SK-N-SH (cell line): ENCODE measurements around the gene PAQR3. TPM values are rescaled to one million over a fixed set of nuclear protein-coding genes. Genes with fewer than 3 reads are reported as not detected.

Source experiments
- CTCF ChIA-PET: fragments of 300-600, 350-600 bp; formaldehyde crosslinking; extraction: SDS; loops from one replicate; lab custom pipeline; 2021; lab: Yijun Ruan, JAX
- POLR2A ChIA-PET: fragments of 350-600 bp; sonication (Branson Sonifier 250); formaldehyde crosslinking; extraction: SDS; loops from one replicate; lab custom pipeline; 2020; ENCODE audit warnings: antibody characterized with exemption, inconsistent platforms; lab: Yijun Ruan, JAX
- DNase-seq: peaks from one replicate; pipeline ENCODE4 v3.0.0; 2012
- H2AFZ ChIP-seq: fragments of 200-600 bp; sonication (generic); 2 replicates; pipeline ENCODE4 v1.8.1; 2016; ENCODE audit warnings: antibody characterized with exemption, mild to moderate bottlenecking, low read depth
- H3F3A ChIP-seq: fragments of 200-600 bp; sonication (generic); replicated peaks from 2 replicates; pipeline ENCODE3; 2016; ENCODE audit warnings: antibody characterized with exemption, mild to moderate bottlenecking; ENCODE audit not compliant: insufficient read depth
- H3K27ac ChIP-seq, 2 experiments: fragments of 200-500 bp in 1 of 2; fragments of 200-600 bp in 1 of 2; sonication (Bioruptor generic) in 1 of 2; sonication (generic), shearing (Covaris generic) in 1 of 2; 2 replicates each; pipeline versions ENCODE4 v1.5.1 to v1.6.1; 2014 to 2016; ENCODE audit warnings: low read depth in 2 of 2, inconsistent platforms in 1 of 2, low read length in 1 of 2, mild to moderate bottlenecking in 1 of 2, mixed read lengths in 1 of 2
- H3K27me3 ChIP-seq: fragments of 200-600 bp; sonication (generic), shearing (Covaris generic); 2 replicates; pipeline ENCODE4 v1.6.1; 2016; ENCODE audit warnings: mixed run types; ENCODE audit not compliant: insufficient read depth
- H3K36me3 ChIP-seq, 2 experiments: fragments of 200-500 bp in 1 of 2; fragments of 200-600 bp in 1 of 2; sonication (Bioruptor generic) in 1 of 2; sonication (generic) in 1 of 2; replicated peaks in 1 of 2; 2 replicates each; pipeline versions ENCODE3 to v1.5.1; 2014 to 2016; ENCODE audit warnings: low read length in 1 of 2, mild to moderate bottlenecking in 1 of 2; ENCODE audit not compliant: insufficient read depth in 2 of 2, control insufficient read depth in 1 of 2
- H3K4me1 ChIP-seq, 2 experiments: fragments of 200-500 bp in 1 of 2; fragments of 200-600 bp in 1 of 2; sonication (Bioruptor generic) in 1 of 2; sonication (generic), shearing (Covaris generic) in 1 of 2; 2 replicates each; pipeline versions ENCODE4 v1.5.1 to v1.6.1; 2014 to 2016; ENCODE audit warnings: low read depth in 1 of 2, low read length in 1 of 2, mixed run types in 1 of 2; ENCODE audit not compliant: insufficient read depth in 2 of 2, control insufficient read depth in 1 of 2
- H3K4me2 ChIP-seq: fragments of 200-600 bp; sonication (generic), shearing (Covaris generic); 2 replicates; pipeline ENCODE4 v1.6.1; 2017; ENCODE audit warnings: mixed run types
- H3K4me3 ChIP-seq, 2 experiments: fragments of 200-500 bp in 1 of 2; fragments of 200-600 bp in 1 of 2; sonication (Bioruptor generic) in 1 of 2; sonication (generic), shearing (Covaris generic) in 1 of 2; 2 replicates each; pipeline versions ENCODE4 v1.5.1 to v1.8.1; 2014 to 2016; ENCODE audit warnings: low read depth in 2 of 2, inconsistent platforms in 1 of 2, low read length in 1 of 2, mild to moderate bottlenecking in 1 of 2, mixed read lengths in 1 of 2, moderate library complexity in 1 of 2
- H3K79me2 ChIP-seq: fragments of 200-600 bp; sonication (generic); 2 replicates; pipeline ENCODE4 v1.8.1; 2017; ENCODE audit warnings: mild to moderate bottlenecking; ENCODE audit not compliant: insufficient read depth
- H3K9ac ChIP-seq: fragments of 200-600 bp; sonication (generic); 2 replicates; pipeline ENCODE4 v1.6.1; 2017; ENCODE audit warnings: mixed run types
- H3K9me2 ChIP-seq: fragments of 200-600 bp; sonication (generic); 2 replicates; pipeline ENCODE4 v1.6.1; 2017; ENCODE audit warnings: mixed run types
- H3K9me3 ChIP-seq: fragments of 200-600 bp; sonication (generic); 2 replicates; pipeline ENCODE4 v1.6.1; 2017; ENCODE audit warnings: mixed run types, mild to moderate bottlenecking, moderate library complexity
- H4K20me1 ChIP-seq: fragments of 200-600 bp; sonication (generic); 2 replicates; pipeline ENCODE4 v1.6.1; 2017; ENCODE audit warnings: mild to moderate bottlenecking, mixed run types; ENCODE audit not compliant: insufficient read depth
- EP300 ChIP-seq, 2 experiments: IDR thresholded peaks; 2 replicates each; pipeline versions ENCODE4 v1.4.0 to v1.6.1; 2012; ENCODE audit warnings: borderline replicate concordance in 1 of 2, low read depth in 1 of 2, low read length in 1 of 2
- EZH2phosphoT487 ChIP-seq: fragments of 200-600 bp; sonication (generic); IDR thresholded peaks from 2 replicates; pipeline ENCODE4 v1.6.1; 2017; ENCODE audit warnings: low read depth, mixed run types, mild to moderate bottlenecking, antibody characterized with exemption, moderate library complexity, borderline replicate concordance
- FOXJ3 ChIP-seq: sonication (generic); formaldehyde crosslinking; IDR thresholded peaks from 2 replicates; pipeline ENCODE4 v1.5.1; 2020; ENCODE audit warnings: mild to moderate bottlenecking, missing genetic modification reagents
- GABPA ChIP-seq: IDR thresholded peaks from 2 replicates; pipeline ENCODE4 v1.4.0; 2012; ENCODE audit warnings: low read depth, mild to moderate bottlenecking
- NFIC ChIP-seq: IDR thresholded peaks from 2 replicates; pipeline ENCODE4 v1.4.0; 2012; ENCODE audit warnings: borderline replicate concordance
- NRF1 ChIP-seq: IDR thresholded peaks from 2 replicates; pipeline ENCODE4 v1.6.1; 2012; ENCODE audit warnings: low read depth, mild to moderate bottlenecking, low read length
- PBX3 ChIP-seq: IDR thresholded peaks from 2 replicates; pipeline ENCODE4; 2012
- RAD21 ChIP-seq: IDR thresholded peaks from 2 replicates; pipeline ENCODE4 v1.6.1; 2012; ENCODE audit warnings: mild to moderate bottlenecking, low read length
- RCOR1 ChIP-seq: fragments of 150-350 bp; IDR thresholded peaks from 2 replicates; pipeline ENCODE4 v1.6.1; 2017; ENCODE audit warnings: antibody characterized with exemption, low read length
- SIN3A ChIP-seq: IDR thresholded peaks from 2 replicates; pipeline ENCODE4 v1.6.1; 2012; ENCODE audit warnings: low read depth, mild to moderate bottlenecking, low read length, moderate library complexity, borderline replicate concordance
- TCF12 ChIP-seq: IDR thresholded peaks from 2 replicates; pipeline ENCODE4 v1.4.0; 2012
- TEAD4 ChIP-seq: IDR thresholded peaks from 2 replicates; pipeline ENCODE4 v1.4.0; 2012; ENCODE audit warnings: mild to moderate bottlenecking, borderline replicate concordance; ENCODE audit not compliant: insufficient read depth
- ZBTB33 ChIP-seq: IDR thresholded peaks from 2 replicates; pipeline ENCODE4 v1.4.0; 2012; ENCODE audit warnings: low read depth, borderline replicate concordance
- WGBS: methylation state at CpG from one replicate; pipeline ENCODE4 v1.1.6; 2017; ENCODE audit warnings: low lambda C conversion rate; 5-methylcytosine and 5-hydroxymethylcytosine counted together
- polyA plus RNA-seq, 3 experiments: library from polyadenylated mRNA; depleted of rRNA; stranded (reverse); fragments of >200 nt; gene quantifications; 2 replicates each; pipeline ENCODE4 v1.2.3, GENCODE V29; 2012
- TF ChIP-seq, protein P1 (sequence below): fragments of 150-350 bp; IDR thresholded peaks from 2 replicates; pipeline ENCODE4 v1.6.1; 2017; ENCODE audit warnings: antibody characterized with exemption, low read length, low read depth, borderline replicate concordance
- TF ChIP-seq, protein P2 (sequence below): fragments of 150-350 bp; IDR thresholded peaks from 2 replicates; pipeline ENCODE4 v1.6.1; 2016; ENCODE audit warnings: mild to moderate bottlenecking, low read depth, low read length

The PAQR3 gene
- polyA plus RNA-seq, 1 of the 3 experiments (the other 2 are of a cell fraction), result 10.3 TPM

DNA sequence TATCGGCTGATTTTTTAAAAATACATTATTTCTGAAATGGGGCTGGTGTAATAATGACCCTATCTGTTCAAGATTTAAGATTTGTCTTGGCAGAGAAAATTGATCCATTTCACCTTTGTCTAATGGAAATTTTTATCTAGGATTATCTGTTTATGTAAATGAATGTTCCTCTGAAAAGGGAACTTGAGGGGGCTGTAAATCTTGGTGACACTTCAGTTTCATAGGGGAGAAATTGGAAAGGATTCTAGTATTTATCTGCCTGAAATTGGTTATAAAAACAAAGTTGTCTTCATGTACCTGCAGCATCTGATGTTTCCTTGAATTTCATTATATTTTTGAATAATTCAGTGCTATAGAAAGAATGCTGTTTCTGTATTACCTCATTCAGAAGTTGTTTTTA, 48.4 kb upstream of the PAQR3 start:
- Histone ChIP-seq H3K9me2 (no peaks in the 10 kb centered on the region), H2AFZ (no peak overlapping the region), H3K9ac (no peak overlapping the region), H3K27ac (no peak overlapping the region), H3K79me2 (no peaks in the 10 kb centered on the region), H3K36me3 (no peaks in the 10 kb centered on the region), H4K20me1 (no peaks in the 10 kb centered on the region), H3K4me1 (no peaks in the 10 kb centered on the region), H3K4me3 (no peak overlapping the region), H3K4me2 (no peak overlapping the region), H3K27me3 (no peaks in the 10 kb centered on the region), H3K9me3 (no peaks in the 10 kb centered on the region), H3F3A (no peaks in the 10 kb centered on the region)
- ChIA-PET POLR2A (no interaction called here), CTCF (no interaction called here)
- 88% methylated on average over 1 of the region's 1 CpG for WGBS
- DNase-seq, result no peak
- TF ChIP-seq NRF1 (no peak), TEAD4 (no peak), GABPA (no peak), PBX3 (no peak), EP300 (IDR thresholded peaks at IDR 0.05; ENCODE audit: borderline replicate concordance in 1 of 2, low read depth in 1 of 2, low read length in 1 of 2) (no peak), NFIC (no peak), FOXJ3 (CRISPR knock-in tag) (no peak), EZH2phosphoT487 (no peak), SIN3A (no peak), RCOR1 (no peak), ZBTB33 (no peak), RAD21 (no peak), TCF12 (no peak)
- TF ChIP-seq, protein P1, sequence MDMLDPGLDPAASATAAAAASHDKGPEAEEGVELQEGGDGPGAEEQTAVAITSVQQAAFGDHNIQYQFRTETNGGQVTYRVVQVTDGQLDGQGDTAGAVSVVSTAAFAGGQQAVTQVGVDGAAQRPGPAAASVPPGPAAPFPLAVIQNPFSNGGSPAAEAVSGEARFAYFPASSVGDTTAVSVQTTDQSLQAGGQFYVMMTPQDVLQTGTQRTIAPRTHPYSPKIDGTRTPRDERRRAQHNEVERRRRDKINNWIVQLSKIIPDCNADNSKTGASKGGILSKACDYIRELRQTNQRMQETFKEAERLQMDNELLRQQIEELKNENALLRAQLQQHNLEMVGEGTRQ, result no peak
- TF ChIP-seq, protein P2, sequence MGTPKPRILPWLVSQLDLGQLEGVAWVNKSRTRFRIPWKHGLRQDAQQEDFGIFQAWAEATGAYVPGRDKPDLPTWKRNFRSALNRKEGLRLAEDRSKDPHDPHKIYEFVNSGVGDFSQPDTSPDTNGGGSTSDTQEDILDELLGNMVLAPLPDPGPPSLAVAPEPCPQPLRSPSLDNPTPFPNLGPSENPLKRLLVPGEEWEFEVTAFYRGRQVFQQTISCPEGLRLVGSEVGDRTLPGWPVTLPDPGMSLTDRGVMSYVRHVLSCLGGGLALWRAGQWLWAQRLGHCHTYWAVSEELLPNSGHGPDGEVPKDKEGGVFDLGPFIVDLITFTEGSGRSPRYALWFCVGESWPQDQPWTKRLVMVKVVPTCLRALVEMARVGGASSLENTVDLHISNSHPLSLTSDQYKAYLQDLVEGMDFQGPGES, result no peak
